GM21360 (cell line): ENCODE data around the gene IFIT5.
"Not testable (repeated sequence)": the region's sequence is repeated elsewhere in the genome, so short reads cannot be mapped to it uniquely, and the experiment has no call there.

Experiments used
- ATAC-seq: cut with Tn5 transposase; IDR thresholded peaks from one replicate; pipeline ENCODE4 v1.9.1; 2021; ENCODE audit warnings: mild to moderate bottlenecking, moderate library complexity; ENCODE audit not compliant: unreplicated experiment

IFIT5 gene

GRCh38 chr10:89414146-89414878 lies at the start of gene IFIT5:
TSS of gene IFIT5 (plus strand) at chr10:89414568. CDS start at chr10:89414799, 231 bp downstream.
- peak; percentile 75 for ATAC-seq

GRCh38 chr10:89367529-89367928 lies 46.8 kb upstream of the IFIT5 start:
- ATAC-seq: peak; percentile 61

GRCh38 chr10:89368129-89368528 lies 46.2 kb upstream of the IFIT5 start:
- ATAC-seq: no peak

- no peak for ATAC-seq
Observed at GRCh38 chr10:89369156-89370105, 44.9 kb upstream of the IFIT5 start.

GRCh38 chr10:89371079-89371478 lies 43.3 kb upstream of the IFIT5 start:
- ATAC-seq: no peak

GRCh38 chr10:89371987-89372386 lies 42.4 kb upstream of the IFIT5 start:
- no peak for ATAC-seq

- no peak for ATAC-seq
Observed at GRCh38 chr10:89373916-89374711, 40.3 kb upstream of the IFIT5 start.

GRCh38 chr10:89374713-89375141 lies 39.6 kb upstream of the IFIT5 start:
- no peak for ATAC-seq

- no peak for ATAC-seq
Observed at GRCh38 chr10:89377705-89378637, 36.4 kb upstream of the IFIT5 start, which contains the start of gene IFIT1B. TSS of gene IFIT1B (plus strand) at chr10:89378056. CDS start at chr10:89378136, 80 bp downstream.

- no peak for ATAC-seq
Observed at GRCh38 chr10:89379103-89379502, 35.3 kb upstream of the IFIT5 start.

GRCh38 chr10:89382757-89383156 lies 31.6 kb upstream of the IFIT5 start:
- no peak for ATAC-seq

- no peak for ATAC-seq
Observed at GRCh38 chr10:89384474-89385340, 29.7 kb upstream of the IFIT5 start.

GRCh38 chr10:89388806-89389205 lies 25.6 kb upstream of the IFIT5 start:
- ATAC-seq: no peak

GRCh38 chr10:89389254-89389653 lies 25.1 kb upstream of the IFIT5 start:
- no peak for ATAC-seq

- no peak for ATAC-seq
Observed at GRCh38 chr10:89390476-89391225, 23.7 kb upstream of the IFIT5 start.

- not testable (repeated sequence) for ATAC-seq
Observed at GRCh38 chr10:89391226-89391576, 23.2 kb upstream of the IFIT5 start.

GRCh38 chr10:89391907-89392756 lies 22.2 kb upstream of the IFIT5 start, which contains the start of gene IFIT1:
TSS of gene IFIT1 (plus strand) at chr10:89392623. CDS start at chr10:89392713, 90 bp downstream.
- peak; percentile 75 for ATAC-seq
